GM13977 (cell line): ENCODE measurements around the gene AKAP13.

ENCODE experiments used
- DNase-seq: peaks from one replicate; pipeline ENCODE4 v3.0.0; 2012; ENCODE audit warnings: low spot score
- in situ Hi-C: fragments of 300-500 bp; cut with MboI; formaldehyde crosslinking; loops from one replicate; pipeline ENCODE4 v1.12.0; 2022; ENCODE audit warnings: low sequenced_read_pairs, low pct_unique_long_range_greater_than_20kb, mixed read lengths, inconsistent platforms; ENCODE audit not compliant: unreplicated experiment
- TF ChIP-seq, protein P1 (sequence below): IDR thresholded peaks from 2 replicates; pipeline ENCODE4 v1.5.1; 2012; ENCODE audit warnings: mild to moderate bottlenecking, control low read depth; ENCODE audit not compliant: insufficient read depth; ENCODE audit errors: extremely low read depth, missing control alignments

The AKAP13 gene

DNA sequence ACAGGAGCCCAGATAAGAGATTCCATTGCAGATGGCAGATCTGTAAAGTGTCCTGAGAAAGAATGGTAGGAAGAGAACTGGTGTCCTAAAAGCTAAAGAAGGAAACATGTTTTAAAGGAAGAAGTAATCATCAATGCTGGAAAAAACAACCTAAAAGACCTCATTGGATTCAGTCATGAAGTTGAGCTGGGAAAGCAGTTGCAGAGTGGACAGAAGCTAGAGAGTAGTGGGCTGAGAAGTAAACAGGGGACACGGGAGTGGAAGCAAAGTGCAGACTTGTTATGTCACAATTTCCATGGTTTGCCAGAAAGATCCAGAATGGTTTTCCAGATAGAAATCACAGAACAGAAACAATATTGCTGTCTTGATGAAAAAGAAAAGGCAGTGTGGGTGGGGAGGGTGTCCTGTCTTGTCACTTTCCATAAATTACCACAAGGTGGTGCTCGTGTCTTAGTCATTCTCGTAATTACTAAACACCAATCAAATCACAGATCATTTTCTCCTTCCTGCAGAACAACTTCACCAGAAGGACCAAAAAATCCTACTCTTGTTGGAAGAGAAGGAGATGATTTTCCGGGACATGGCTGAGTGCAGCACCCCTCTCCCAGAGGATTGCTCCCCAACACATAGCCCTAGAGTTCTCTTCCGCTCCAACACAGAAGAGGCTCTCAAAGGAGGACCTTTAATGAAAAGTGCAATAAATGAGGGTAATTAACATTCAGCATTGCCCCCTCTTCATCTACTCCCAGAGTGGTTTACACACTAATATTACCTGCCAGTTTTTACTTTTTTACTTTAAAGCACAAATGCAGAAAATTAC is 349.8 kb downstream of the AKAP13 start:
- peak; percentile 63 for DNase-seq
- TF ChIP-seq, protein P1, sequence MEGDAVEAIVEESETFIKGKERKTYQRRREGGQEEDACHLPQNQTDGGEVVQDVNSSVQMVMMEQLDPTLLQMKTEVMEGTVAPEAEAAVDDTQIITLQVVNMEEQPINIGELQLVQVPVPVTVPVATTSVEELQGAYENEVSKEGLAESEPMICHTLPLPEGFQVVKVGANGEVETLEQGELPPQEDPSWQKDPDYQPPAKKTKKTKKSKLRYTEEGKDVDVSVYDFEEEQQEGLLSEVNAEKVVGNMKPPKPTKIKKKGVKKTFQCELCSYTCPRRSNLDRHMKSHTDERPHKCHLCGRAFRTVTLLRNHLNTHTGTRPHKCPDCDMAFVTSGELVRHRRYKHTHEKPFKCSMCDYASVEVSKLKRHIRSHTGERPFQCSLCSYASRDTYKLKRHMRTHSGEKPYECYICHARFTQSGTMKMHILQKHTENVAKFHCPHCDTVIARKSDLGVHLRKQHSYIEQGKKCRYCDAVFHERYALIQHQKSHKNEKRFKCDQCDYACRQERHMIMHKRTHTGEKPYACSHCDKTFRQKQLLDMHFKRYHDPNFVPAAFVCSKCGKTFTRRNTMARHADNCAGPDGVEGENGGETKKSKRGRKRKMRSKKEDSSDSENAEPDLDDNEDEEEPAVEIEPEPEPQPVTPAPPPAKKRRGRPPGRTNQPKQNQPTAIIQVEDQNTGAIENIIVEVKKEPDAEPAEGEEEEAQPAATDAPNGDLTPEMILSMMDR, result peak; percentile 70
- in situ Hi-C loops, result loop anchor here (10.0 kb wide), 1 partner anchor 105 kb away; no protein-coding TSS in a partner anchor

DNA sequence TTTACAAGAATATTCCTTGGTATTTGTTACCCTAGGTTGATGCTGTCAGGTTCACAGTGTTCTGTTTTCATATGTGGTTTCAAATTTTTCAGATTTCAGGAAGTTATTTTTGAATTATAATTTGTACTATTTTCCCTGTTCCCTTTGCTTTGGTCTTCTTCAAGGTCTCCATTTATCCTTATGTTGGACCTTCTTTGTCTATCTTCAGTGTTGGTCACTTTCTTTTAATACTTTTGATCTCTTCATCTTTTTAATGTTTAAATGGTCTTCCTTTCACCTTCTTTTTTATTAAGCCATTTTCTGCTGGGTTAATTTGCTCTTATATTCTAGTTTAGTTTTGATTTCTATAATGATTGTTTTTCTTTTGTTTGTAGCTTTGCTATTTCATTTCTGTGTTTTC is 353.0 kb downstream of the AKAP13 start:
- no peak for DNase-seq
- in situ Hi-C loops, result loop anchor here (10.0 kb wide), 1 partner anchor 101 kb away; no protein-coding TSS in a partner anchor
- TF ChIP-seq, protein P1, result no peak

DNA sequence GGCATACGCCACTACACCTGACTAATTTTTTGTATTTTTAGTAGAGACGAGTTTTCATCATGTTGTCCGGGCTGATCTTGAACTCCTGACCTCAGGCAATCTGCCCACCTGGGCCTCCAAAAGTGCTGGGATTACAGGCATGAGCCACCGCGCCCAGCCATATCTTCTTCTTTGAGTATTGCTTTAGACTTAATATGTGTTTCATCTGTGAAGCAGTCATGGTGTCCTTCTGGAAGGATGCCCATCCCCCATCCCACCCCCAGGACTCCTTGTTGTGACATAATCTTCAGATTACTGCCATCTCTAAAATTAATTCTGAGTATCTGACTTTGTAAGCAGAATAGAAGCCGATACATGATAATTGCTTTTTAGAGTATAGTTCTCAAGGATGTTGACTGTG is 356.7 kb downstream of the AKAP13 start:
- in situ Hi-C loops, result loop anchor here (10.0 kb wide), 1 partner anchor 98 kb away; no protein-coding TSS in a partner anchor
- TF ChIP-seq, protein P1, result no peak
- no peak for DNase-seq

DNA sequence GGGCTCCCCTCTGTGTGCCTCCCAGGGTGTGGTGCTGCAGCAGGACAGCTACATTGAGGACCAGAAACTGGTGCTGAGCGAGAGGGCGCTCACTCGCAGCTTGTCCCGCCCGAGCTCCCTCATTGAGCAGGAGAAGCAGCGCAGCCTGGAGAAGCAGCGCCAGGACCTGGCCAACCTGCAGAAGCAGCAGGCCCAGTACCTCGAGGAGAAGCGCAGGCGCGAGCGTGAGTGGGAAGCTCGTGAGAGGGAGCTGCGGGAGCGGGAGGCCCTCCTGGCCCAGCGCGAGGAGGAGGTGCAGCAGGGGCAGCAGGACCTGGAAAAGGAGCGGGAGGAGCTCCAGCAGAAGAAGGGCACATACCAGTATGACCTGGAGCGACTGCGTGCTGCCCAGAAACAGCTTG is 360.6 kb downstream of the AKAP13 start:
- TF ChIP-seq, protein P1, result no peak
- DNase-seq, result no peak
- in situ Hi-C loops, result no loop called here

- in situ Hi-C loops, result no loop called here
- no peak for DNase-seq
- TF ChIP-seq, protein P1, result no peak
These were observed 361.3 kb downstream of the AKAP13 start for GRCh38 chr15:85741662-85742061.

- TF ChIP-seq, protein P1, result no peak
- DNase-seq, result no peak
- in situ Hi-C loops, result no loop called here
These were observed 361.9 kb downstream of the AKAP13 start for GRCh38 chr15:85742186-85742821.
